Hepatocyte (in vitro differentiated cells): ENCODE data around the gene LHX1. TPM values are rescaled to one million over a fixed set of nuclear protein-coding genes. Genes with fewer than 3 reads are reported as not detected.

Source experiments
- DNase-seq: peaks from one replicate; pipeline ENCODE4 v3.0.0-alpha.2; 2016; ENCODE audit warnings: low spot score
- H2AFZ ChIP-seq: fragments of 200-600 bp; sonication (generic); 2 replicates; pipeline ENCODE4 v1.6.0; 2016; ENCODE audit warnings: antibody characterized with exemption, mild to moderate bottlenecking
- H3K27ac ChIP-seq: fragments of 200-600 bp; sonication (generic); 2 replicates; pipeline ENCODE4 v1.5.1; 2016; ENCODE audit warnings: mild to moderate bottlenecking
- H3K27me3 ChIP-seq: fragments of 200-600 bp; sonication (generic); 2 replicates; pipeline ENCODE4 v1.6.1; 2016
- H3K36me3 ChIP-seq: fragments of 200-600 bp; sonication (generic); replicated peaks from 2 replicates; pipeline ENCODE4 v1.5.1; 2016; ENCODE audit warnings: low read depth; ENCODE audit not compliant: insufficient read depth
- H3K4me1 ChIP-seq: fragments of 200-600 bp; sonication (generic); 2 replicates; pipeline ENCODE4 v1.5.1; 2016; ENCODE audit warnings: mild to moderate bottlenecking, moderate library complexity; ENCODE audit not compliant: insufficient read depth
- H3K4me2 ChIP-seq: fragments of 200-600 bp; sonication (generic); 2 replicates; pipeline ENCODE4 v1.6.0; 2016
- H3K4me3 ChIP-seq: fragments of 200-600 bp; sonication (generic); 2 replicates; pipeline ENCODE4 v1.5.1; 2016; ENCODE audit warnings: mild to moderate bottlenecking
- H3K79me2 ChIP-seq: fragments of 200-600 bp; sonication (generic); 2 replicates; pipeline ENCODE4 v1.6.0; 2017; ENCODE audit warnings: mild to moderate bottlenecking
- H3K9me2 ChIP-seq: fragments of 200-600 bp; sonication (generic); replicated peaks from 2 replicates; pipeline ENCODE4 v1.6.0; 2017; ENCODE audit warnings: mild to moderate bottlenecking; ENCODE audit not compliant: insufficient read depth
- H3K9me3 ChIP-seq: fragments of 200-600 bp; sonication (generic); 2 replicates; pipeline ENCODE4 v1.5.1; 2016; ENCODE audit warnings: low read depth, mild to moderate bottlenecking
- H4K20me1 ChIP-seq: fragments of 200-600 bp; sonication (generic); 2 replicates; pipeline ENCODE4 v1.6.0; 2016; ENCODE audit warnings: mild to moderate bottlenecking; ENCODE audit not compliant: insufficient read depth, poor library complexity, severe bottlenecking
- EZH2 ChIP-seq: fragments of 200-600 bp; sonication (generic); IDR thresholded peaks from 2 replicates; pipeline ENCODE4 v1.6.1; 2016; ENCODE audit warnings: antibody characterized with exemption, mild to moderate bottlenecking, borderline replicate concordance
- EZH2phosphoT487 ChIP-seq: fragments of 200-600 bp; sonication (generic); IDR thresholded peaks from one replicate; pipeline ENCODE4 v1.6.1; 2018; ENCODE audit warnings: antibody characterized with exemption, mild to moderate bottlenecking, low read depth, moderate library complexity; ENCODE audit not compliant: unreplicated experiment, severe bottlenecking
- WGBS: methylation state at CpG from one replicate; pipeline ENCODE4 v1.1.6; 2016; ENCODE audit warnings: low lambda C conversion rate; ENCODE audit errors: missing lambda C conversion rate; 5-methylcytosine and 5-hydroxymethylcytosine counted together
- polyA plus RNA-seq: library from polyadenylated mRNA; unstranded; fragments of >200 nt; fragmentation: Nextera tagmentation; extraction: Ambion mirVana; gene quantifications from 2 replicates; pipeline ENCODE4 v1.2.1, GENCODE V29; 2016
- total RNA-seq: library from RNA; depleted of rRNA; stranded (reverse); fragments of >200 nt; gene quantifications from 2 replicates; pipeline ENCODE4 v1.2.3, GENCODE V29; 2014
- TF ChIP-seq, protein P1 (sequence below): fragments of 200-600 bp; sonication (generic); IDR thresholded peaks from 2 replicates; pipeline ENCODE4 v1.5.1; 2016; ENCODE audit warnings: antibody characterized with exemption, mild to moderate bottlenecking; ENCODE audit not compliant: poor library complexity

The LHX1 gene
- total and polyA plus RNA-seq, 2 experiments from 2014 or later: 0.35 TPM; not detected in 1

GRCh38 chr17:36928471-36929345 lies 8.6 kb upstream of the LHX1 start:
- H3K36me3 ChIP-seq: no peaks in the 10 kb centered on the region
- no peak overlapping the region for H3K27ac ChIP-seq
- H3K4me2 ChIP-seq: peak overlapping the region; percentile 37
- no peak overlapping the region for H2AFZ ChIP-seq
- H3K4me3 ChIP-seq: no peak overlapping the region
- peaks cover 72% of the 10 kb centered on the region for H3K27me3 ChIP-seq
- WGBS: 64% methylated on average over 13 of the region's 13 CpGs
- H3K9me2 ChIP-seq: no peaks in the 10 kb centered on the region
- H3K79me2 ChIP-seq: no peaks in the 10 kb centered on the region
- TF ChIP-seq EZH2 (no peak), EZH2phosphoT487 (no peak)
- TF ChIP-seq, protein P1, sequence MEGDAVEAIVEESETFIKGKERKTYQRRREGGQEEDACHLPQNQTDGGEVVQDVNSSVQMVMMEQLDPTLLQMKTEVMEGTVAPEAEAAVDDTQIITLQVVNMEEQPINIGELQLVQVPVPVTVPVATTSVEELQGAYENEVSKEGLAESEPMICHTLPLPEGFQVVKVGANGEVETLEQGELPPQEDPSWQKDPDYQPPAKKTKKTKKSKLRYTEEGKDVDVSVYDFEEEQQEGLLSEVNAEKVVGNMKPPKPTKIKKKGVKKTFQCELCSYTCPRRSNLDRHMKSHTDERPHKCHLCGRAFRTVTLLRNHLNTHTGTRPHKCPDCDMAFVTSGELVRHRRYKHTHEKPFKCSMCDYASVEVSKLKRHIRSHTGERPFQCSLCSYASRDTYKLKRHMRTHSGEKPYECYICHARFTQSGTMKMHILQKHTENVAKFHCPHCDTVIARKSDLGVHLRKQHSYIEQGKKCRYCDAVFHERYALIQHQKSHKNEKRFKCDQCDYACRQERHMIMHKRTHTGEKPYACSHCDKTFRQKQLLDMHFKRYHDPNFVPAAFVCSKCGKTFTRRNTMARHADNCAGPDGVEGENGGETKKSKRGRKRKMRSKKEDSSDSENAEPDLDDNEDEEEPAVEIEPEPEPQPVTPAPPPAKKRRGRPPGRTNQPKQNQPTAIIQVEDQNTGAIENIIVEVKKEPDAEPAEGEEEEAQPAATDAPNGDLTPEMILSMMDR: no peak
- no peaks in the 10 kb centered on the region for H3K9me3 ChIP-seq
- no peaks in the 10 kb centered on the region for H4K20me1 ChIP-seq
- no peak for DNase-seq
- H3K4me1 ChIP-seq: peaks cover 9% of the 10 kb centered on the region

DNA sequence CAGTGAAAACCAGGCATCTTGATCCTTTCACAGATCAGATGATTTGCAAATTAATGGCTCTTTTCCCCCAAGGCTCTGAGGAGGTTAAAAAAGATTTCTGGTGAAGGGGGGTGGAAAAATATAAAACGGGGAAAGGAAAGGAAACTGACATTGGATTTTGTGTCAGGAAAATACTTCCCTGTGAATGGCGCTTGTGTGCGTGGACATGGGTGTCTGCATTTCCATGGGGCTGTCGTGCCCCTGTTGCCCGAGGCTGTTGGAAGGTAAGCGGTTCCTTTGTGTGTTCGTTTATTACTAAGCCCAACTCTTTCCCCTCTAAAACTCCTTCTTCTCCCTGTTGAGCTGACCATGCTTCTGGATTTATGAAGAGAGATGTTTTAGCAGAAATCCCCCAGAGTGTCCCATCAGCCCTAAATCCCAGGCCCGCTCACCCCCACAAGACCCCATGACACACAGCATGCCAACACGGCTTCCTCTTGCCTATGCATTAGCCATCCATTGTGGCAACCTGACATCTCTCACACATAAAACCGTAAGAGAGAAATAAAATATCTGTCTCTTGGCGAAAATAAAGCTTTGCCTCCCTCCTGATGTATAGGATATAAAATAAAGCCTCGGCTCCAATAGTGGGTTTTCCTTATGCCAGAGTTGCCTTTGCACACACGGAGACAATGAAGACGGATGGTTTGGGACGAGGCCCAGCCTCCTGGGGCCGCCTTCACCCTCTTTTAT lies 7.3 kb upstream of the LHX1 start:
- no peak for TF ChIP-seq EZH2phosphoT487
- TF ChIP-seq, protein P1: no peak
- TF ChIP-seq EZH2: no peak
- Histone ChIP-seq H3K9me2 (no peaks in the 10 kb centered on the region), H3K79me2 (no peaks in the 10 kb centered on the region), H3K36me3 (no peaks in the 10 kb centered on the region), H3K27ac (no peak overlapping the region), H3K4me3 (no peak overlapping the region), H3K9me3 (no peaks in the 10 kb centered on the region), H2AFZ (no peak overlapping the region), H3K4me2 (no peak overlapping the region), H3K4me1 (peaks cover 19% of the 10 kb centered on the region), H3K27me3 (peaks cover 85% of the 10 kb centered on the region), H4K20me1 (no peaks in the 10 kb centered on the region)
- WGBS: 55% methylated on average over 15 of the region's 16 CpGs
- no peak for DNase-seq

- H3K4me1 ChIP-seq: peaks cover 24% of the 10 kb centered on the region
- H3K27me3 ChIP-seq: peaks cover 90% of the 10 kb centered on the region
- H2AFZ ChIP-seq: no peak overlapping the region
- peaks cover 5% of the 10 kb centered on the region for H4K20me1 ChIP-seq
- no peaks in the 10 kb centered on the region for H3K9me3 ChIP-seq
- no peak for DNase-seq
- no peaks in the 10 kb centered on the region for H3K36me3 ChIP-seq
- TF ChIP-seq EZH2 (no peak), EZH2phosphoT487 (no peak)
- no peak overlapping the region for H3K4me2 ChIP-seq
- H3K79me2 ChIP-seq: no peaks in the 10 kb centered on the region
- WGBS: 67% methylated on average over 1 of the region's 1 CpG
- no peak overlapping the region for H3K27ac ChIP-seq
- no peak overlapping the region for H3K4me3 ChIP-seq
- no peaks in the 10 kb centered on the region for H3K9me2 ChIP-seq
Observed at GRCh38 chr17:36930583-36930900, 6.7 kb upstream of the LHX1 start.
